ENCODE data around the gene JARID2.

JARID2 gene

GRCh38 chr6:15305496-15305895 lies 59.6 kb downstream of the JARID2 start:
- Histone ChIP-seq H3K36me3 (ENCODE audit: insufficient read depth, low read length) (no peaks in the 10 kb centered on the region), H2AFZ (ENCODE audit: low read length) (no peak overlapping the region), H3K27me3 (ENCODE audit: insufficient read depth, low read length) (no peaks in the 10 kb centered on the region), H3F3A (ENCODE audit: insufficient read depth, low read length) (no peaks in the 10 kb centered on the region), H3K79me2 (ENCODE audit: insufficient read depth, low read length) (no peaks in the 10 kb centered on the region), H3K4me1 (ENCODE audit: insufficient read depth, low read length, severe bottlenecking) (no peaks in the 10 kb centered on the region), H4K20me1 (ENCODE audit: insufficient read depth, low read length) (no peaks in the 10 kb centered on the region), H3K9me3 (ENCODE audit: low read length) (no peaks in the 10 kb centered on the region), H3K9ac (ENCODE audit: low read length) (no peak overlapping the region), H3K27ac (ENCODE audit: low read depth, low read length, poor library complexity, severe bottlenecking) (no peak overlapping the region), H3K9me2 (ENCODE audit: low read depth, low read length) (no peaks in the 10 kb centered on the region), H3K4me3 (ENCODE audit: low read depth, low read length, poor library complexity, severe bottlenecking) (no peak overlapping the region), H3K4me2 (ENCODE audit: low read length) (no peak overlapping the region)
- TF ChIP-seq EZH2 (IDR thresholded peaks at IDR 0.05; ENCODE audit: borderline replicate concordance, low read length) (no peak), CTCF (IDR thresholded peaks at IDR 0.05; ENCODE audit: low read length) (no peak)

- no peaks in the 10 kb centered on the region for H3K4me1 ChIP-seq (ENCODE audit: insufficient read depth, low read length, severe bottlenecking)
- H3K4me2 ChIP-seq (ENCODE audit: low read length), result no peak overlapping the region
- no peaks in the 10 kb centered on the region for H3K9me3 ChIP-seq (ENCODE audit: low read length)
- no peaks in the 10 kb centered on the region for H3K79me2 ChIP-seq (ENCODE audit: insufficient read depth, low read length)
- no peak overlapping the region for H3K9ac ChIP-seq (ENCODE audit: low read length)
- no peak overlapping the region for H2AFZ ChIP-seq (ENCODE audit: low read length)
- H3K27ac ChIP-seq (ENCODE audit: low read depth, low read length, poor library complexity, severe bottlenecking), result no peak overlapping the region
- no peak for TF ChIP-seq EZH2 (IDR thresholded peaks at IDR 0.05; ENCODE audit: borderline replicate concordance, low read length)
- no peak for TF ChIP-seq CTCF (IDR thresholded peaks at IDR 0.05; ENCODE audit: low read length)
- H4K20me1 ChIP-seq (ENCODE audit: insufficient read depth, low read length), result no peaks in the 10 kb centered on the region
- no peaks in the 10 kb centered on the region for H3K36me3 ChIP-seq (ENCODE audit: insufficient read depth, low read length)
- H3K9me2 ChIP-seq (ENCODE audit: low read depth, low read length), result no peaks in the 10 kb centered on the region
- no peaks in the 10 kb centered on the region for H3K27me3 ChIP-seq (ENCODE audit: insufficient read depth, low read length)
- no peaks in the 10 kb centered on the region for H3F3A ChIP-seq (ENCODE audit: insufficient read depth, low read length)
- no peak overlapping the region for H3K4me3 ChIP-seq (ENCODE audit: low read depth, low read length, poor library complexity, severe bottlenecking)
Observed at GRCh38 chr6:15305909-15306308, 60.0 kb downstream of the JARID2 start.

DNA sequence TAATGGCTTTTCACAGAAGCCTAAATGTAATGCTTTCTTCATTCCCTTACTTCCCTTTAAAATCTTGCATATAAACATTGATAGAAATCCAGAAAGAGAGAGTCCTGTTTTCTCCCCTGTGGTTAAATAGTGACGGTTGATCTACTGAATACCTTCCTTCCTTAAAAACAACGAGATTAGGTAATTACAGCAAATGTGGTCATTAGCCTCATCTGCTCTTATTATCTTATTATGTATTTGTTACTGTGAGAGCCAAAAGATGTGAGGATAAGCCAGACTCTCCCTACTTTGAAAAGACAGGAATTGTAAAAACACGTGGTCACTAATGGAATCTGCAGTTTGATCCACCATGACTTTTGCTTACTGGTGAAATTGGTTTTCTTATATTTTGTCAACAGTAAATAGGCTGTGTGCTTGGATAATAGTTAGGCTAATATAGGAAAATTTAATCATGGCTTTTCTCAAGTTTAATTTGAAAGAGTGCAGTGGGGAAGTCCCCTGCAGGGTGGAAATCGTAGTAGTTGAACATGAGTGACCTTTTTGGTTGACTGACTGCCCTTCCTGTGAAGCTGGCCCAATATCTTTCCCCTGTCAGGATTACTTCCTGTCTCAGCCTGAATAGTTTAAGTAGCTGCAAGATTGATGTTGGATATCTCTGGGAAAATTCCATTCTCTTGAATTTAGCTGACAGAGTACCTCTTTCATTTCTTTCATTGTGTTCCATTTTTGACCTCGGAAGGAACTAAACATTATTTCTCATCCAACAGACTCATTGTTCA lies 62.8 kb downstream of the JARID2 start:
- no peaks in the 10 kb centered on the region for H3K9me2 ChIP-seq (ENCODE audit: low read depth, low read length)
- H3K79me2 ChIP-seq (ENCODE audit: insufficient read depth, low read length), result no peaks in the 10 kb centered on the region
- H3K27me3 ChIP-seq (ENCODE audit: insufficient read depth, low read length), result no peaks in the 10 kb centered on the region
- no peaks in the 10 kb centered on the region for H3F3A ChIP-seq (ENCODE audit: insufficient read depth, low read length)
- H3K36me3 ChIP-seq (ENCODE audit: insufficient read depth, low read length), result no peaks in the 10 kb centered on the region
- TF ChIP-seq CTCF (IDR thresholded peaks at IDR 0.05; ENCODE audit: low read length) (no peak), EZH2 (IDR thresholded peaks at IDR 0.05; ENCODE audit: borderline replicate concordance, low read length) (no peak)
- H3K27ac ChIP-seq (ENCODE audit: low read depth, low read length, poor library complexity, severe bottlenecking), result no peak overlapping the region
- H3K9ac ChIP-seq (ENCODE audit: low read length), result no peak overlapping the region
- H3K4me3 ChIP-seq (ENCODE audit: low read depth, low read length, poor library complexity, severe bottlenecking), result no peak overlapping the region
- no peak overlapping the region for H3K4me2 ChIP-seq (ENCODE audit: low read length)
- H3K9me3 ChIP-seq (ENCODE audit: low read length), result no peaks in the 10 kb centered on the region
- H3K4me1 ChIP-seq (ENCODE audit: insufficient read depth, low read length, severe bottlenecking), result no peaks in the 10 kb centered on the region
- H2AFZ ChIP-seq (ENCODE audit: low read length), result no peak overlapping the region
- no peaks in the 10 kb centered on the region for H4K20me1 ChIP-seq (ENCODE audit: insufficient read depth, low read length)

All from OCI-LY1 (cell line).